Measurements from ENCODE around the gene TMEM131.
A peak's percentile ranks its signal among the peaks of the same experiment; 100 is the strongest.
"Not testable (repeated sequence)": the region's sequence is repeated elsewhere in the genome, so short reads cannot be mapped to it uniquely, and the experiment has no call there.

Gene TMEM131

DNA sequence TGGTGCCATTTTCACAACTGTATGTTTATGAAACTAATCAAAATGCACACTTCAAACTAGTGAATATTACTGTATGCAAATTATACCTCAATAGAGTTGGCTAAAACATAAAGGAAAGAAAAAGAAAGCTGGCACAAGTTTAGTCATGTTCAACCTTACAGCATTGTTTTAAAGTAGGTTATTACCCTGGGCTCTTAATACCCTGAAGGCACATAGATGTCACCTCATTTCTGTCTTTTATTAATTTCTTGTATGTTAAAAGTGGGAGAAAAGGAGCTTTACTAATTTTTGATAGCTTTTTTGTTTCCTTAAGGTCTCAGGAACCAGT, 32.7 kb downstream of the TMEM131 start:
- DNase-seq = no peak
- intact Hi-C loops (cut with DNase I) = no loop called here

DNA sequence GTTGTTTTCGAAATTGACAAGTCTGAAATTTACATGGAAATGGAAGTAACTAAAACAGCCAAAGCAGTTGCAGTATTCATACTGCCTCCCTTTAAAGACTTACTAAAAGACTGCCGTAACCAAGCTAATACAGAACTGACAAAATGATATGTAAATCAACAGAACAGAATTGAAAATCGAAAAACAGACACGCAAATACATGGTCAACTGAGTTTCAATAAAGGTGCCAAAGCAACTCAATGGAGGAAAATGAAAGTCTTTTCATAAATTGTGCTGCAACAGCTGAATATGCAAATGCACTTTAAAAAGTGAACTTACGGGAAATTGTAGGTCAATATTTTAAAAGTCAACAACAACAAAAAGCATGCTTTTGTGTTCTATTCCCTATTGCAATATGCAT, 34.2 kb downstream of the TMEM131 start:
- DNase-seq = no peak
- intact Hi-C loops (cut with DNase I) = no loop called here

DNA sequence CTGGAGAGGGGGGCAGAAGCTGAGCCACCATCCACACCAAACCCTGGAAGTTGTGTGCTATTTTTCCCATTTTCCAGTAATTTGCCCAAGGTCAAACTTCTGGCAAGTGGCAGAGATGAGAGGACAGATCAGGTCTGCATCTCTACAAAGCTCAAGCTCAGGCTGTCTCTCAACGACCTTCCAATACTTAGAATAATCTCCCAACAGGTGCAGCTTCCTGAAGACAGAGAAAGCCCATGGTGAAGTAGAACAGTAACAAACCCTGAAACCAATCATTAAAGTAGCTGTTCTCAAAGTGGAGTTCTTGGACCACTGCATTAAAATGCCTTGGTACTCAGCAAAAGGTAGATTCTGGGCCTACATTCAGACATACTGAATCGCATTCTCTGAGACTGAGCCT, 37.6 kb downstream of the TMEM131 start:
- DNase-seq = no peak
- intact Hi-C loops (cut with DNase I) = no loop called here

DNA sequence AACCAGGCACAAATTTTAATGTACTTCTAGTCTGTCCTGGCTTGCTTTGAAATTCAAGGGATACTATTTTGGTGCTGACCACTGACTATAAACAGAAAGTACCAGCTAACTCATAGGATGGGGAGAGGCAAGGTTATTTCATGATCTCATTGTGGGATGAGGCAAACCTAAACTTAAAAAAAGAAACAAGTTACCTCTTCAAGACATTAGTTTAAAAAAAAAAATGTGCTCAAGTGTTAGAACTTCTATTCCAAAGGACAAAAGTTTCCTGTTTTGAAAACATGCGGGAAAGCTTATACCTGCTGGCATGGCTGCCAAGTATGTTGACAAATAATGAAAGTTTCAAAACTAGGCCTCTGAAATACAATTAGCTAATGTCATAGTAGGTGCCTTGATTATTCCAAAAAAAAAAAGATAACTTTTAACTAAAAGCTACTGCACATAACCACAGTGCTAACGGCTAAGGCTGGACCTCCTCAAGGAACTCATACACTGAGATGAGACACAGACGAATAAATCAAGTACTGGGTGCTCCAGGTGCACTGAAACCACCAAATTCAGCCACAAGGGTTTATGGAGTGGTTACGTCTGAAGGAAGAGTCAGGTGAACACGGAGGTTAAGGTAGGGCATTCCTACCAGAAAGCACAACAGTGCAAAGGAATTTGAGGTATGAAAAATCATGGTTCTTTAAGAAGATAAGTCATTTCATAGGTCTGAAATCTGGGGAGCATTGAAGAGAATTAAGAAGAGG, 38.1 kb downstream of the TMEM131 start:
- DNase-seq = no peak
- intact Hi-C loops (cut with DNase I) = no loop called here

DNA sequence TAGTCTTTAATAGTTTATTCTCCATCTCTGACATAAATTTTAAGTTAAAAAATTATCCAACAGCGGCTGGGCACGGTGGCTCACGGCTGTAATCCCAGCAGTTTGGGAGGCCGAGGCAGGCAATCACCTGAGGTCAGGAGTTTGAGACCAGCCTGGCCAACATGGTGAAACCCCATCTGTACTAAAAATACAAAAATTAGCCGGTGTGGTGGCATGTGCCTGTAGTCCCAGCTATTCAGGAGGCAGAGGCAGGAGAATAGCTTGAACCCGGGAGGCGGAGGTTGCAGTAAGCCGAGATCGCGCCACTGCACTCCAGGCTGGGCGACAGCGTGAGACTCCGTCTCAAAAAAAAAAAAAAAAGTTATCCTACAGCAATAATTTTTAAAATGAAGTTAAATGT, 39.0 kb downstream of the TMEM131 start:
- DNase-seq; intact Hi-C loops (cut with DNase I): not testable (repeated sequence)

DNA sequence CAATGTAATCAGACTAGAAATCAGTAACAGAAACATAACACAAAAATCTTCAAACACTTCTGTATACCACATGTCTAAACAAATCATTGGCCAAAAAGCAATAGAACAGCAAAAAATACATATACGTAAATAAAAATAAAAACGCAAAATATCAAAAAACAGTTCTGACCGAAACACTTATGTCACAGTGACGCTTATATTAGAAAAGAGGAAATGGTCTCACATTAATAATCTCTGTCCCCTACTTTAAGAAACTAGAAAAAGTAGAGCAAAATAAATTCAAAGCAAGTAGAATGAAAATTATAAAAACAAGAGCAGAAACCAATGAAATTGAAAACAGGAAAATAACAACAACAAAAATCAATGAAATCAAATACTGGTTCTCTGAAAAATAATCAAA, 41.9 kb downstream of the TMEM131 start:
- intact Hi-C loops (cut with DNase I) = no loop called here
- no peak for DNase-seq

DNA sequence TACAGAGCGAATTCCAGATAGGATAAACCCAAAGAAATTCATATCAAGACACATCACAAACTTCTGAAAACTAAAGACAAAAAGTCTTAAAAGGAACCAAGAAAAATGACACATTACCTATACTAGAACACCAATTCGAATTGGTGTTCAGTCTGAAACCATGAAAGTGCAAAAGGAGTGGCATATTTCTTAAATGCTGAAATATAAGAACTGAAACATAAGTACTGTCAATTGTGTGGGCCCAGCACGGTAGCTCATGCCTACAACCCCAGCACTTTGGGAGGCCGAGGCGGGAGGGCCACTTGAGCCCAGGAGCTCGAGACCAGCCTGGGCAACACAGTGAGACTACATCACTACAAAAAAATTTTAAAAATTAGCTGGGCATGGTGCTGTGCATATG, 43.4 kb downstream of the TMEM131 start:
- intact Hi-C loops (cut with DNase I) = no loop called here
- DNase-seq = no peak

DNA sequence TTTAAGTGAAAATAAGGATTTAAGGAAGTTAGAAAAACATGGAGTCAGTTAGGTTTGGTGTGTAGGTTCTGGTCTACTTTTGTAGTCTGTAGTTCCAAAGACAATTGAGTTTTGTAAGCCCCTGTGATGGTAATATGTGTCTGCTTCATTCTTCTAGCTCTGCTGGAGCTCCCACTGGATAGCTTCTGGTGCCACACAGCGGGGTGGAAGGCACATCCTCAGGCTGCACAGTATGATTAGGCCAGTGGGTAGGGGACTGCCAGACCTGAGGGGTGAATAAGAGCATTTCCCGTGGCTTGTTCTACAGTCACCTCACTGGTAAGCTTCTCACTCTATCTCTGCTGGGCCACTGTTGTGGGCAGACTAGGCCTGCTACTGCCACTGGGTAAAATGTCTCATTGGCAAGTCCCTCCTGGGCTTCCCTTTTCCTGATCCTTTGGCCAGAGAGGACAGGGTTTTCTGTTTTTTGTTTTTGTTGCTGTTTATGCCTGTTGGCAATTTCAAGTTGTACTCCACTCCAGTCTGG, 44.5 kb downstream of the TMEM131 start:
- intact Hi-C loops (cut with DNase I) = no loop called here
- no peak for DNase-seq

DNA sequence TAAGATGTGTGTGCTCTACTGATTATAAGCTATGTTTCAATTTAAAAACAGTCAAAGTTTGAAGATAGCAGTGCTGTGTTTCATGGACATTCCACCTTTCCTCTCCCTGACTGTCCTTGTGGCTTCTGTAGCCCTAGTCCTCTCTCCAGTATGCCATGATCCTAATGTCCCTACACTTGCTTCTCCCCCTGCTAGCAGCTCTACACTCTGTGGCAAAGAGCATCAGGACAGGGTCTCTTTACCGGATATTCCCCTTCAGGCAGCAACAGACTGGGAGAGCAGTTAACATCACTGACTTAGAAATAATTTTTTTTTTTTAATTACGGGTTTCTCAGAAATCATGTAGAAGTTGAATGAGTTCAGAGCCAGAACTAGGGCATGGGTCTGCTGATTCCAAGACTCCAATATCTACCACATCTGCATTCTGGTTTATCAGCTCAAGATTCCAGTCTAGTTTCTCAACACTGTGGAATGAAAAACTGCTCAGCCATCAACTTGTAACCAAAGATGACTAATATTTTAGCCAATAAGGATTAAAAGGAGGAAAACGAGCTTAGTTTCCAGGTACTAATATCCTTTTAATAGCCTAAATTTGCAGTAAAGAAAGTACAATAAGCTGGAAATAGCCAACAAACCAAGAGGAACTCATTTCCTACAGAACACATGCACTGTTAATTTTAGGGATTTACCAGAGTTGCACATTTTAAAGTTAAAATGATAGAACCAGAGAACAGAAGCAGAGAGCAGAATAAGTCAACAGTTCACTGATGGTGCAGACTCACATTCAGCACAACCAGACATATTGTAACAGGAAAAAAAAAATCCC, 45.2 kb downstream of the TMEM131 start:
- intact Hi-C loops (cut with DNase I) = no loop called here
- DNase-seq = no peak

DNA sequence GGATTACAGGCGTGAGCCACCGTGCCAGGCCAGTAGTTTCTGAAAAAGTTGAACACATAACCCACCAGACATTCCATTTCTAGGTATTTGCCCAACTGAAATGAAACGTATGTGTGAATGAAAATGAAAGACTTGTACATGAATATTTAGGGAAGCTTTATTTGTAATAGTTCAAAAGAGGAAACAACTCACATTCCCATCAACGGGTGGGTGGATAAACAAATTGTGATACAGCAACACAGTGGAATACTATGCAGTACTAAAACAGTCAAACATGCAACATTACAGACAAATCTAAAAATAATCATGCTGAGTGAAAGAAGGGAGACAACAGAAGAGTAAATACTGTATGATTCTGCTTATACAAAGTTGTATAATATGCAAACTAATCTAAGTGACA, 46.8 kb downstream of the TMEM131 start:
- DNase-seq = no peak

DNA sequence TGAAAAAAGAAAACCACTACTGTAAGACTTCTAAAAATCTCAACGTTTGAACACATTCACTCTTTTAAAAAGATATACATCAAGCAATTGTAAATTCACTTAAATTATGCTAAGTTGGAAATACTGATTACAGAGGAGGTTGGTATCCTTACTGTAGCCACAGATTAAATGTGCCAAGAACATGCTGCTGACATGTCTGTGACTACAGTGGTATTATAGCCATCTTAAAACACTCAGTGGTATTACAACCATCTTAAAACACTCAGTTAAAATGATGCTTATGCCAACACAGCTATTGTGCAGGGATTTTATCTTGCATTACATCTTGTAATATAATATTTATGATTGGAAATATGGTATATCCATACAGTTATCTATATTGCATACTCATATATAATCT, 50.0 kb downstream of the TMEM131 start:
- intact Hi-C loops (cut with DNase I) = no loop called here
- no peak for DNase-seq

More for the DNA sequence above, 46.8 kb downstream of the TMEM131 start:
- intact Hi-C loops (cut with DNase I) = no loop called here

DNA sequence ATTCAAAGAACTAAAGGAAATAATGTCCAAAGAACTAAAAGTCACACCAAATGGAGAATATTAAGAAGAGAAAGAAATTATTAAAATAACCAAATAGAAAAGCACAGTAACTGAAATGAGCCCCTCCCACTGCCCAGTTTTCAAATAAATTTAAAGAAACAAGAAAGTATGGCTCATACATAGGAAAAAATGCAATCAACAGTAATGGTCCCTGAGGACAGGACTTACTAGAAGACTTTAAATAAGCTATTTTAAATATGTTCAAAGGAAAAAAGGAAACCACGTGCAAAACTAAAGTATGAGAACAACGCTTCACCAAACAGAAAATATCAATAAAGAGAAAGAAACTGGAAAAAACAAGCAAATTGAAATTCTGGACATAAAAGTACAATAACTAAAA, 58.9 kb downstream of the TMEM131 start:
- intact Hi-C loops (cut with DNase I) = no loop called here
- DNase-seq = no peak

DNA sequence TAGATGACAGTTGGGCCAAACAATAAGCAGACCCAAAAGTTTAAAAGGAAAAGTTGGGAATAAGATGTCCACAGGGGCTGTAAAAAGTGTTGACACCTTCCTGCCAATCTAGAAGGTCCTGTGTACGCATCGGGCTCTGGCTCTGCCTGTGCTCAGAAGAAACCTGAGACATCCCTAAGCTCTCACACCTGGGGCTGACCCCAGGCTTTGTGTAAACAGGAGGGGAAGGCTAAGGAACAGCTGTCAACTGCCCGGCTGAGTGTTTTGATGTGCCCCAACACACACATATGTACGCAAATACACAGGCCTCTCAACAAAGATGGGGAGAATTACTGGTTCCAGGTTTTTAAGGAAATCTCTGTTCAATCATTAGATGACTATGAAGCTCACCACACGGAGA, 59.5 kb downstream of the TMEM131 start:
- DNase-seq = no peak

DNA sequence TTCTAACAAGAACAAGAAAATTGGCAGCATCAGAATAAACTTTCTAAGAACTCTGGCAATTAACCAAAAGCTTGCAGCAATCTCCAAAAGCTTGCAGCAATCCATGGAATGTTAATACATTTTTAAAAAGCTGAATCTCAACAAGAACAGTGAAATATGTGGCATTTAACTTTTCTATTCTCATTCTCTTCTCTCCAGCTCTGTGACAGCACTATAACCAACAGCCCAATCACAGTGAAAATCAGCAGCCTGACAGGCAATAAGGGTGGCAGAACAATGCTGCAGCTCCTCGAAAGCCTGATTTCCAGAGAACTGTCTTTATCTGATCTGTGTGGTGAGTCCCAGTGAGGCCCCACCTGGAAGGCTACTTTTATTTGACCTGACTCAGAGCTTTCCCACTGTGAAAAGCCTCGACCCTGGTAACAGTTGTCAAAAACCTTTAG, 60.0 kb downstream of the TMEM131 start:
- no peak for DNase-seq
- intact Hi-C loops (cut with DNase I) = no loop called here

More for the DNA sequence above, 59.5 kb downstream of the TMEM131 start:
- intact Hi-C loops (cut with DNase I) = no loop called here

DNA sequence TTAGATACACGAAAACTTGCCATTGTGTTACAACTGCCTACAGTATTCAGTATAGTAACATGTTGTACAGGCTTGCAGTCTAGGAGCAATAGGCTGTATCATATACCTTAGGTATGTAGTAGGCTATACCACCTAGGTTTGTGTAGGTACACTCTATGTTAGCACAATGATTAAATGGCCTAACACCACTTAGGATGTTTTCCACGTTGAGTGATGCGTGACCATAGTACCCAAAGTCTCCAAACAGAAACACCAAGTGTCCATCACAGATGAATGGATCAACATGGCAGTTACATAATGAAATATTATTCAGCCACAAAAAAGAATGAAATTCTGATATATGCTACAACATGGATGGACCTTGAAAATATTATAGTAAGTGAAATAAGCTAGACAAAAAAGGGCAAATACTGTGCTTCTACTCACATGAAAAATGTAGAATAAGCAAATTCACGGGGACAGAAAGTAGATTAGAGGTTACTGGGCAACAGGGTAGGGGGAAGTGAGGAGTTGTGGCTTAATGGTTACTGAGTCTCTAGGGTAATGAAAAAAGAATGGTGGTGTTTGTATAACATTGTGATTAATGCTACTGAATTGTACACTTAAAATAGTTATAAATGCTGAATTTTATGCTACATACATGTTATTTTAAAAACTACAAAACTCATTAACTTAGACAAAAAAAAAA, 62.6 kb downstream of the TMEM131 start:
- DNase-seq = no peak
- intact Hi-C loops (cut with DNase I) = no loop called here

DNA sequence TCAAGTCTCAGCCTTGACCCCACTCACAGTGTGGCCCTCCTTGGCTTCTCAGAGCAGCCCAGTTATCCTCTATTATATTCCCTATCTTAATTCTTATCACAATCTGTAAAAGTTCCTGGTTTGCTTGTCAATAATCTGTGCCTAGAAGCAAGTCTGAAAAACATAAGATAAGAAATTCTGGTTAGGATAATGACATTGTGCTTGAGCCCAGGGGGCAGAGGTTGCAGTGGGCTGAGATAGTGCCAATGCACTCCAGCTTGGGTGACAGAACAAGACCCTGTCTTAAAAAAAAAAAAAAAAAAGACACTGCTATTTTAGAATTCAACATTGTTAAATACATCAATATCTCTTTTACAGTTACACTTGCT, 63.9 kb downstream of the TMEM131 start:
- intact Hi-C loops (cut with DNase I) = no loop called here
- no peak for DNase-seq

DNA sequence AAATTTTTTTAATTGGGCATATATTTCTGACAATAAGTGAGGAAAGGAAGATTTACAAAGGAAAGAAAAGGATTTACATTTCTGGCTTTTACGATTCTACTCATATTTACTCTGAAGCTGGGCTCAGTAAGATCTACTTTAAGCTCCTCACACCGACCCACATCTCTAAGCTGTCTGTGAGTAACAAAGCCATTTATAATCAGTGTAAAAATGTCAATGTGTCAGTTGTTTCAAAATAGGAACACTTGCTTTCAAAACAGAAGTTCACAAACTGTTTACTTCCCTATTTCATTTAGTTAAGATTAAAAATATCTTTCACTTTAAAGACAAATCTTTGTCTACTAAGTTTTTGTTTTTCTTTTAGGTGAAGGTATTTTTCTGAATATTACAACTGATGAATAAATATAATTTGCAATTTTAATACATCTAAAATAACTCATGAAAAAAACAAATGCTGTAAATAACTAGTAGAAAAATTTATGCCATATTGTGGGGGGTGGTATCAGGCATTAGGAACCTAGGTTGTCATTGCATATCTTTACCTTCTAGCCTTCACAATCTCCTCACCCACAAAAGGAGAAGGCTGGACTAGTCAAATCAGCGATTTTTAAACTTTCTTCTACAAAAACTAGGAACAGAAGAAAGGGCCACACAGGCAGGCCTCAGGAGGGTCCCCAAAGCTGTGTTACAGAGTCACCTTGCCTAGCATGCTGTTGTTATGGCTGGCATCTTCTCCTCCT, 64.5 kb downstream of the TMEM131 start:
- DNase-seq = no peak
- intact Hi-C loops (cut with DNase I) = no loop called here

DNA sequence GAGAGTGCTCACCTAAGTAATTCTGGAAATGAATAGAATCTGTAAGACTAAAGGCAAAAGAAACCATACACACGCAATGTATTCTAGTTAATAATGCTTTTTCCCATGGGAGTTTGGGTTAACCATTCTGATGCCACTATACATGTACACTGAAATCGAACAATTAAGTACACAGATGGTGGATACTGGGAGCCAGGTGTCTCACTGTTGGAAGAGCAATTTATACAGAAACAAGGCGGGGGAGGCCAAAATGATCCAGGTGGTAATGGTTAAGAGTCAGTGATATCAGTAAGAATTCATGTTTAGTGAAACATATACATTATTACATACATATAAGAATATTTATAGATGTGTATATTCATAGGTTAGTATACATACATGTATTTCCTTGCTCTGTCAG, 67.2 kb downstream of the TMEM131 start:
- intact Hi-C loops (cut with DNase I) = no loop called here
- DNase-seq = no peak

DNA sequence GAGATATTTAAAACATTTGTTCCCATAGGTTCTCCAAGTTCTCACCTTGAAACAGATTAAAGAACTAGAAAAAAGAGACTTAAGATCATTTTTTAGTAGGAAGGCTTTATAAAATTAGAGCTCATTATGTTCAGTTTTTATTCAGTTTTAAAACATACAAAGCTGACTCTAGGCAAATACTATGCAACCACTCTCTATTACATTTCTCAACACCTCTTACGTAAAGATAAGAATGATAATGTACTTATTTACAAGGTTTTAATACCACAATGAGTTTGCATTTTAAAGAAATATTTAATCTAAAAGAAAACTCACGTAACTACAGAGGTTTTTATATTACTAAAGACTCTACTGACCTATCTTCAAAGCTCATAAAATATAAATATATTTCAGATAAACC, 68.8 kb downstream of the TMEM131 start:
- no peak for DNase-seq
- intact Hi-C loops (cut with DNase I) = no loop called here

DNA sequence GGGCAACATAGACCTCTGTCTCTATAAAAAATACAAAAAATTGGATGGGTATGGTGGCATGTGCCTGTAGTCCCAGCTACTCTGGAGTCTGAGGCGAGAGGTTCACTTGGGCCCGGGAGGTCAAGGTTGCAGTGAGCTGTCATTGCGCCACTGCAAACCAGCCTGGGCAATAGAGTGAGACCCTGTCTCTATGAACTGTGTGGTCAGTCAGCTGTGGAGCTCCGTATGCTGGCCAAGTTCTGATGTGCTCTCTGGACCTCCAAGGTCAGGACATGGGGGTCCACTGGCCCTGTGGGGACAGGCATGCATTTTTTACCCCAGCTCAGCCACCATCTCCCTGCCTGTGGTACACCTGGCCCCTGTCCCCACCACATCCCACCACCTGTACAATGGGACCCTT, 71.6 kb downstream of the TMEM131 start:
- DNase-seq = peak in 1 of 10 donors; percentile 36
- intact Hi-C loops (cut with DNase I) = no loop called here

DNA sequence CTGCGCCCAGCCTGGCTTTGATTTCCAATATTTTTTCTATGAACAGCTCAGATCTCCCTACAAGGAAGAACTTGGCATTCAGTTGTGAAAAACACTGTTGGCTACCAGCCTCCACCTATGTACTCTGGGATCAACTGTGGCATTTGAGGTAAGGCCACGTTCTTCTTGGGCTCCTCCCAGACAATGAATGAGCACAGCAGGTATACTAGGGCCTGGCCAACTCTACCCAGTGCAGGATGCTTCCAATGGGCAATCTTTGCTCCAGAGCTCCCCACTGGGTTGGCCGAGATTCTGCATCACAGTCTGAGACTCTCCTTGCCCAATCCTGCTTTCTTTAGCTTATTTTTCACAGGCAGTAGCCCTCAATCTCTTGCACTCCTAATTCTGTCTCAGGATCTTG, 75.9 kb downstream of the TMEM131 start:
- intact Hi-C loops (cut with DNase I) = no loop called here
- DNase-seq = no peak
